NCI-H1048 (cell line): Measurements from ENCODE around the gene CDON.

Experiments used
- DNase-seq: peaks from one replicate; lab custom pipeline; 2025; lab: John Stamatoyannopoulos, UW

CDON gene

DNA sequence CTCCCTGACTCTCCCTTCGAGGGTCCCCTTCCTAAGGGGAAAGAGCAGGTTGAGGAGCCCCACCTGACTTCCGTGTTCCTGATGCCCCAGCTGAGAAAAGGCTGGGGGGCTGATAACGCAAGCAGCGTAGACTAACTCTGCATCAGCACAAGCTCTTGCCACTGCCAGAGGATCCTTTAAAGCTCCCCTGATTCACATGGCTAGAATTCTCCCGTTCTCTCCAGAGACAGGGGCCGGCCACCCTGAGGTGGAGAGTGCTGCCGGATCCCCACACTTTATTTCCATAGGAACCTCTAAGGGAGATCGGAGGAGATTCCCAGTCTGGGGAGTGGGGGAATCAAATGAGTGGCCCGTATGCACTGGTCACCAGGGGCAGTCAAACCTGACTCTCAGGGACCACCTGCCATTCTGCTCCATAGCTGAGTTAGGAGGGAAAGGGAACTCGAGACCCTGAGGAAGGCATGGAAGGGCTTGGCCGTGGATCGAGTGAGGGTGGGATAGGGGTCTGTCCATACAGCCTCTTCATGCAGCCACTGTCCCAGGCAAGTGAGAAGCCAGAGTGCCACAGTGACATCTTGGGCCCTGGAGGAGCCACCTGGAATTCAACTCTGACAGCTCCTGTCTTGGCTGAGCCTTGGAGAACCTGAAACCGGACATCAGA, 118.2 kb downstream of the CDON start:
- no peak for DNase-seq

DNA sequence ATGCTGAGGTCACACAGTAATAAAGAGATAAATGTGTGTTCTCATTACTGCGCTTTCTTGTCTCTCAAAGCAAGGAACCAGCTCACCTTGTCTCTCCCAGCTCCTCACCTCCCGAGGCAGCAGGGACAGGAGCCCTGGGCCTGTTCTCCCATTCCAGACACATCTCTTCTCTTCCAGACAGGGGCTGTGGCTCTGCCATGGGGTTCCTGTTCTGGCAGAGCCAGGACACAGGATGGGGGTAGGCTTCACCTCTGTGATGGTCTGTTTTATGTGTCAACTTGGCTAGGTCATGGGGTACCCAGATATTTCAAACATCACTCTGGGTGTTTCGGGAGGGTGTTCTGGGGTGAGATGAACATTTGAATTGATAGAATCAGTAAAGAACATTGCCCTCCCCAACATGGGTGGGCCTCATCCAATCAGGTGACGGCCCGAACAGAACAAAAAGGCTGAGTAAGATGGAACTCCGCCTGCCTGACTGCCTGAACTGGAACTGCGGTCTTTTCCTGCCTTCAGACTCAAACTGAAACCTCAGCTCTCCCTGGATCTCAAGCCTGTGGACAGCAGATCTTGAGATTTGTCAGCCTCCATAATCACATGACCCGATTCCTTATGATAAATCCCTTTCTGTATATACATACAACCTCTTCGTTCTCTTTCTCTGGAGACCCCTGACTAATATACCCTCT, 118.9 kb downstream of the CDON start:
- DNase-seq: no peak

- DNase-seq: no peak
These were observed 119.8 kb downstream of the CDON start for GRCh38 chr11:125942771-125943428.

GRCh38 chr11:125941619-125942611, 120.8 kb downstream of the CDON start:
- DNase-seq: no peak

DNA sequence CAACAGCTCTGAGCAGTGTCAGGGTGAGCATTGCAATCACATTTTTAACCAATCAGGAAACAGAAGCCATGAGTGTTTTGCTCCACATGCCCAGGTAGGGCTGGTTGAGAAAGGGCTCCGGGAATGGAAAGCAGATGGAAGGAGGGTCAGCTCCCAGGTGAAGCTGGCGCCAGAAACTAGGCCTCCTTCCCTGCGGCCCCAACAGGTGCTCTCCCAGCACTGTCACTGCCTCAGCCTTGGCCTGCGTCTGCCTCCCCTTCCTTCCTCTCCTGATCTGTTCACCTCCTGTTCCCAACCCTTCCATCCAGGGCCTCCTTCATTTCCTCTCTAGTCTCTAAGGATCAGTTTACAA, 121.4 kb downstream of the CDON start:
- DNase-seq: no peak

- no peak for DNase-seq
These were observed 122.5 kb downstream of the CDON start for GRCh38 chr11:125940145-125940544.

- no peak for DNase-seq
These were observed 123.6 kb downstream of the CDON start for GRCh38 chr11:125939081-125939521.

DNA sequence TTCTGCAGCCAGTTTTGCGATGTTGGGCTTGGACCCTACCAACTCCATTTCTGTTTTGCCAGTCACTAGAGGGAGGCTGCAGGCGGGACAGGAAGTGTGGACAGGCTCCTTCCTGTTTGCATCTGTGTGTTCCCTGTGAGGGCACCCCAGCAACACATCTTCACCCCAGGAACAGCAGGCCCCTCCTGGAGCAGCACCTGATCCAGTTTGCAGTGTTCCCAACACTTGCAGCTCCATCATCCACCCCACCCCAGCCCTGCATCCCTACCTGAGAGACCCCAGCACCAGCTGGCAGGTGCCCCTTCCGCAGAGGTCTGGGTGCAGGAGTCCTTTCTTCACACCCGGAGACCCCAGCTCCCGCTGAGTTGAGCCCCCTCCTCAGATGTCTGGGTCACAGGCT, 124.2 kb downstream of the CDON start:
- no peak for DNase-seq

GRCh38 chr11:125935618-125936199, 127.0 kb downstream of the CDON start:
- no peak for DNase-seq

GRCh38 chr11:125935056-125935455, 127.6 kb downstream of the CDON start:
- DNase-seq: no peak

GRCh38 chr11:125934473-125934872, 128.2 kb downstream of the CDON start:
- DNase-seq: no peak

DNA sequence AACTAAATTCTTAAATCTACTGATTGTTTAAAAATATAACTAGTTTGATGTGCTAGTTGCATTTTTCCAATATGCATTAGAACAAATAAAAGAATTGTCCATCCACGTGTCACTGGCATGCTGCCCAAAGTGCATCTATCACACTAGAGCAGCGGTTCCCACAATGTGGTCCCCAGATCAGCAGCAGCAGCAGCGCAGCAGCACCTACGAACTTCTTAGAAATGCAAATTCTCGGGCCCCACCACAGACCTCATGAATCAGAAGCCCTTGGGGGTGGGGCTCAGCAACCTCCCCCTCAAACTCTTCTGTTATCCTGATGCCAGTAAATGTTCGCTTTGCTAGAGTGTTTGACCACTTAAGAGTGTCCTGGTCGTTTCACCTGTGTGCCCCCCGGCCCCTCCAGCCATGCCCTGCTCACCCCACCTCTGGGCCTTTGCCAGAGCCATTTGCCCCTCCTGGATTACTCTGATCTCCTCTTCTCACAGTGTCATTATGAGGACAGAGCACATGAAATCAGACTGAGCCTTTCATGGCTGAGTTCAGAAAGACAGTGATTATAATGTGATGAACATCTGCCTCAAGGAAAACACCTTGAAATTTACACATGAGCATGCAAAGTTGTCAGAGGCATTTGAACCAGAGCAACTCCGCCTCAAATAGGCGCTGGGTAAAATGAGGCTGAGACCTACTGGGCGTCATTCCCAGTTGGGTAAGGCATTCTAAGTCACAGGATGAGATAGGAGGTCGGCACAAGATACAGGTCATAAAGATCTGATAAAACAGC, 129.4 kb downstream of the CDON start:
- no peak for DNase-seq

- DNase-seq: no peak
These were observed 130.4 kb downstream of the CDON start for GRCh38 chr11:125932301-125932700.

DNA sequence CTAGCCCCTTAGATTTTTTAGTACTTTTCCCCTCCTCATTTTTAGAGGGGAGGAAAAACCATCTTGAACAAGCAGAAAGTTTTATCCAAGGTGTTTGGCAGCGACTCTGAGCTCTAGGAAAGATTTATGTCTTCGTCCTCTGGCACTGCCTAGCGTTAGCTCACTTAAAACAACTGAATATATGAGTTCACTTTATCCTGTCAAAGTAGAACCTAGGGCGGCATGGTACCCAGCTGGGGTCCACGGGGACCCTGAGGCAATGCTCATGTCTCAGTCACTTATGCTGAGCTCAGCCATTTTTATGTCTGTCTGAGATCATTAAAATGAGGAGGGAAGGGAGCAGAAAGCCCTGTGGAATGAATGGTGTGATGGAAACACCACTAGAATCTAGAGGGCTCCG, 131.0 kb downstream of the CDON start:
- DNase-seq: no peak

- DNase-seq: no peak
These were observed 131.6 kb downstream of the CDON start for GRCh38 chr11:125931116-125931515.

GRCh38 chr11:125930076-125930450, 132.6 kb downstream of the CDON start:
- DNase-seq: no peak

DNA sequence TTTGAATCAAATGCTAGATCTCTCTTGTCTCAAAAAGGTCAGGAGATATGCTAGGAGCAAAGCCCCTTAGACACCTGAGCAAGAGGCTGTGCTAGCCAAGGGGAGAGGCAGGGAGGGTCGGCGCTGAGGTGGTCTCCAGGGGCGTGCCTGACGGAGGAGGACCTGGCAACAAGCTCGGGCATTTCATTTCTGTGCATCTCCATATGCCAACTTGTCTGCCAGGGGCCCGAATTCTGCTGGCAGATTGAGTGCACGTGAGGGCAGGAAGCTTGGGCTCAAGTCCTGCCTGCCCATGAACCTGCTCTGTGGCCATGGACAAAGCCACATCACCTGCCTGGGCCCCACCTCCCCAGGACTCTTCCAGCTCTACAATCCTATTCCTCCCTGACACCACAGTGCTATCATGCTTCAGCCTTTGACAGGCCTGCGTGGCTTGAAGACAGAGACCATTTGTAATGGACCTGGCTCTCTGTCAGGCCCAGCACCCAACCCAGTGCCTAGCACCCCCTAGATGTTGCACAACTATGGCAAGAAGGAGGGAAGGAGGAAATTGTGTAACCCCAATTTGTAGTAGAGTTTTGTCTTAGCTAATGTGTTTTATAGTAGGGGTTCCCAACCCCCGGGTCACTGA, 133.1 kb downstream of the CDON start:
- DNase-seq: no peak

DNA sequence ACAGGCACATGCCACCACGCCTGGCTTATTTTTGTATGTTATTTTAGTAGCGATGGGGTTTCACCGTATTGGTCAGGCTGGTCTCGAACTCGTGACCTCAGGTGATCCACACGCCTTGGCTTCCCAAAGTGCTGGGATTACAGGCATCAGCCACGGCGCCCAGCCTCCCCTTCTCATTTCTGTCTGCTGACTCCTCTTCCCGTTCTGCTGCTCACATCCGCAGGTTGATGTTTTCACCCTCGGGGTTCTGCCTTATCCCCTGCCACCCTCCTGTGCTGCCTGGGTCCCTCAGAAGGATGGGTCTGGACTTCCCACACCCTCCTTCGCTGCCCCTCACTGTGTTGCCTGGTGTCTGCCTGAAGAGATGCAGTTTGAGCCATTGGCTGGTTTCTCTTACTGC, 136.0 kb downstream of the CDON start:
- no peak for DNase-seq

DNA sequence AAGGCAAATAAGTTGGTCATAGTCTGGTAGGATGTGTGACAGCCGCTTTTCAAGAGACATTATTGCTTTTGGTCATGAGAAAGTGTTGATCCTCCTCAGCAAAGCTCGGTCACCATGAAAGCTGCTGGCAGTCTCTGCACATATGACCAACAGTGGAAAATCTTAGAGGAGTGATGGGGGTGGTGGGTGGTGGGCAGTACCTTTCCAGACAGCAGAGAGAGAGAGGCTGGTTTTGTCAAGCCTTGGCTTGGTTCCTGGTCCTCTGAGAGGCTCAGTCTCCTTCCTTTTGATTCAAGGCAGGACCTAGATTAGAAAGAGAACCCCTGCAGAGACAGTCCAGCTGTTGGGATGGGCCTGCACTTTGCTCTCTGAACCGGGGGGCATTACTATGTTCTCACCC, 136.9 kb downstream of the CDON start:
- no peak for DNase-seq

DNA sequence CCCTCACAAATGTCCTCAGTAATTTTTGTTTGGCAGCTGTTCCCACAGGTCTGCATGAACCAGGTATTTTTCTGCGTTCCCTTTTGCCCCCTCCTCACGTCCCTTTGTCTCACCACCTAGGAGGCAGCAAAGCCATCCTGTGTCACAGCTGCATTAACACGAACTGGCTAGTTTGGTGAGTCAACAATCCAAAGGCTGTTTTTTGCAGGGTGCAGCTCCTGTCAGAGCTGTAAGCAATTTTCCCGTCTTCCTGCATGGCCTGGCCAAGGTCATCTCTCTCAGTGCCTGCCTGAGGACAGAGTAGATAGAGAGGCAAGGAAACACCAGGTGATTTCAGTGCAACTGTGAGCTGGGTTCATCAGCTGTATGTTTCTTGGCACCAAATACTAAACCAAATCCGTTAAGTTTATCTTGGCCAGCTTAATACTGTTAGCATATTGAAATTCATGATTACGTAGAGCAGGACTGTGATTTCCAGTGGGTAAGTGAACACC, 137.4 kb downstream of the CDON start:
- no peak for DNase-seq
